ENCODE data around the gene DIPK1C.

Gene DIPK1C

GRCh38 chr18:74447404-74448152, 9.5 kb downstream of the DIPK1C start:
- DNase-seq, result no peak

GRCh38 chr18:74446631-74447403, 10.3 kb downstream of the DIPK1C start:
- DNase-seq, result no peak

- no peak for DNase-seq
Measured at GRCh38 chr18:74446178-74446577, 10.9 kb downstream of the DIPK1C start.

- no peak for DNase-seq
Measured at GRCh38 chr18:74445585-74445984, 11.5 kb downstream of the DIPK1C start.

- no peak for DNase-seq
Measured at GRCh38 chr18:74444104-74444503, 13.0 kb downstream of the DIPK1C start.

- no peak for DNase-seq
Measured at GRCh38 chr18:74440808-74441427, 16.2 kb downstream of the DIPK1C start.

- DNase-seq, result no peak
Measured at GRCh38 chr18:74438091-74438490, 19.0 kb downstream of the DIPK1C start.

GRCh38 chr18:74436158-74436769, 20.8 kb downstream of the DIPK1C start:
- no peak for DNase-seq

- DNase-seq, result no peak
Measured at GRCh38 chr18:74435740-74436139, 21.4 kb downstream of the DIPK1C start.

- no peak for DNase-seq
Measured at GRCh38 chr18:74434466-74434865, 22.6 kb downstream of the DIPK1C start.

- DNase-seq, result no peak
Measured at GRCh38 chr18:74430806-74431571, 26.1 kb downstream of the DIPK1C start.

- DNase-seq, result no peak
Measured at GRCh38 chr18:74430231-74430630, 26.9 kb downstream of the DIPK1C start.

- DNase-seq, result no peak
Measured at GRCh38 chr18:74429096-74429495, 28.0 kb downstream of the DIPK1C start.

- DNase-seq, result no peak
Measured at GRCh38 chr18:74427442-74428112, 29.5 kb downstream of the DIPK1C start.

- no peak for DNase-seq
Measured at GRCh38 chr18:74425876-74426275, 31.2 kb downstream of the DIPK1C start.

GRCh38 chr18:74425161-74425560, 31.9 kb downstream of the DIPK1C start:
- no peak for DNase-seq

- no peak for DNase-seq
Measured at GRCh38 chr18:74422541-74422940, 34.6 kb downstream of the DIPK1C start.

- no peak for DNase-seq
Measured at GRCh38 chr18:74420926-74421325, 36.2 kb downstream of the DIPK1C start.

GRCh38 chr18:74420481-74420880, 36.6 kb downstream of the DIPK1C start:
- DNase-seq, result no peak

GRCh38 chr18:74419761-74420160, 37.3 kb downstream of the DIPK1C start:
- no peak for DNase-seq

GRCh38 chr18:74418023-74418422, 39.1 kb downstream of the DIPK1C start:
- no peak for DNase-seq

GRCh38 chr18:74416124-74416523, 41.0 kb downstream of the DIPK1C start:
- no peak for DNase-seq

Data from stimulated activated CD4-positive, alpha-beta T cell treated with anti-CD3 and anti-CD28 coated beads, Interleukin-4, amount 100 ng/mL, for 24 hours (primary cell).